Neural progenitor cell (in vitro differentiated cells): ENCODE measurements around the gene KCTD2.

Experiments used
- CTCF ChIP-seq: fragments of 200-600 bp; sonication (generic); IDR thresholded peaks from 2 replicates; pipeline ENCODE4 v1.5.1; 2017; ENCODE audit warnings: antibody characterized with exemption, mild to moderate bottlenecking
- EZH2 ChIP-seq: fragments of 200-600 bp; sonication (generic); IDR thresholded peaks from 2 replicates; pipeline ENCODE4 v1.6.1; 2017; ENCODE audit warnings: antibody characterized with exemption, mild to moderate bottlenecking, moderate library complexity

GRCh38 chr17:75091855-75092327 is 44.9 kb downstream of the KCTD2 start:
- TF ChIP-seq EZH2 = no peak
- TF ChIP-seq CTCF = no peak
